Measurements from ENCODE around the gene ANKS4B. TPM values are rescaled to one million over a fixed set of nuclear protein-coding genes. Genes with fewer than 3 reads are reported as not detected.
"Not testable (repeated sequence)": the region's sequence is repeated elsewhere in the genome, so short reads cannot be mapped to it uniquely, and the experiment has no call there.

Gene ANKS4B
- total RNA-seq, 1 donor from 2014 or later, result not detected

- DNase-seq, result no peak
These were observed 30.4 kb downstream of the ANKS4B start for GRCh38 chr16:21263640-21264570.

GRCh38 chr16:21264571-21265036 lies 31.1 kb downstream of the ANKS4B start:
- no peak for DNase-seq

DNA sequence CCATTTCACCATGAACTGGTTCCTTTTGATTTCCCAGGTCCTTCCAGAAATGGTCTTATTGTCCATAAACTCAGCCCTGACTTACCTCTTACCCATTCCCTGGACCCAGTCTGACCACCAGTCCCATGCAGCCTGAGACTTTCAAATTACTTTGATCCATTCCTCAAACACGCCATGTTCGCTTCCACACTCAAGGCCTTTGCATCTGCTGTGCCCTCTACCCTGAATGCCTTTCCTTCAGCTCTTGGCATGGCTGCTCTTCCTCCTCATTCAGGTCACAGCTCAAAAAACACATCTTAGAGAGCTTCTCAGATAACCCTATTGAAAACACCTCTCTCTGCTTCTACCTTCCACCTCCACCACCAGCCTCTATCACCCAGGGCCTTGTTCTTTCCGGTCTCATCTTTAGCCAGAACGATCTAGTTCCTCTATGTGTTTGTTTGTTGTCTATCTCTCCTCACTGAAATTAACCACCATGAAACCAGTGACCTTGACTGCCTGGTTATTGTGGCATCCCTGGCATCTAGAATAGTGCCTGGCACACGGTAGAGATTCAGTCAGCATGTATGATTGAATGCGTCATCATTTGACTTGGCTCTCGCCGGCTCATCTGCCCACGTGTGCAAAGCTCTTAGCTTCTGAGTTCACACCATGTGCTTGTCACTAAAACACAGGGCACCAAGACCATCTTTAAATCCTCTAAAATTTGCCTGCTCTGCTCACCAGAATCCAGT lies 31.8 kb downstream of the ANKS4B start:
- DNase-seq, result no peak

DNA sequence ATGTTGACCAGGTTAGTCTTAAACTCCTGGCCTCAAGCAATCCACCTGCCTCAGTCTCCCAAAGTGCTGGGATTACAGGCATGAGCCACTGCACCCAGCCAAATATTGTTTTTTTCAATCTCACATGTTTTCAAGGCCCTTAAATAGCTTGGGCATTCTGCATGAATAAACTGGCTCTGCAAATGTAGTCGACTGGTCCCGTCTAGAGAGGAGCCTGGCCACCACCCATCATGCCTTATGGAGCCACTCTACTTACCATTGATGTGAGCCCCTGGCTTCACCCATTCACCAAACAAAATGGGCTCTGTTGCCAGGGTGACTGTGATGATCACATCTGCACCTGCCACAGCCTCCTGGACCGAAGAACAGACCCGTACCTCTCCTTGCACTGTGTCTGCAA lies 33.8 kb downstream of the ANKS4B start:
- no peak for DNase-seq

GRCh38 chr16:21268236-21268635 lies 34.7 kb downstream of the ANKS4B start:
- no peak for DNase-seq

DNA sequence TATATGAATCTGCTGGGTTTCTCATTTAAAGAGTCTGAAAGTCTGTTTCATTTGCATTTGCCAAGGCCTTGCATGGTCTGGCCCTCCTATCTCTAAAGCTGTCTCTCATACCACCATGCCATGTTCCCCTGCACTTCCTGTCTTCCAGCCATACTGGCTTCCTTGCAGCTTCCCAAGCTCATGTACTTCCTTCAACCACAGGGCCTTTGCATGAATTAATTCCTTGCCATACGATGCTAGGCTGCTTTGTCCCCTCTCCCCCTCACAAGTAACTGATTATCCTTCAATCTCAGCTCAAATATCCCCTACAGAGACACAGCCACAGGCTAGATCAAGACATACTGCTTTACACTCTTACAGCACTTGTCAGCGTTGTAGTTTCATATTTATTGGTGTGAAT lies 38.8 kb downstream of the ANKS4B start:
- DNase-seq, result no peak

DNA sequence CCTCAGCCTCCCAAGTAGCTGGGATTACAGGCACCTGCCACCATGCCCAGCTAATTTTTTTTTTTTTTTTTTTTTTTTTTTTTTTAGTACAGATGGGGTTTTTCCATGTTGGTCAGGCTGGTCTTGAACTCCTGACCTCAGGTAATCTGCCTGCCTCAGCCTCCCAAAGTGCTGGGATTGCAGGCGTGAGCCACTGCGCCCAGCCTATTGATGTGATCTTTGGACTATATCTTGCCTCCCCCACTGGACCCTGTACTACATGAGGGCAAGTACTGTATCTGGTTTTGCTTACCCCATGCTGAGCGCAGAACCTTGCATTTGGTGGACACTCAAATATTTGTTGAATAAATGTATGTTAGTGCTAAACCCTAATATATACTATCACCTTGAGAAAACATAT lies 39.3 kb downstream of the ANKS4B start:
- DNase-seq, result not testable (repeated sequence)

- DNase-seq, result no peak
These were observed 40.8 kb downstream of the ANKS4B start for GRCh38 chr16:21274172-21274726.

DNA sequence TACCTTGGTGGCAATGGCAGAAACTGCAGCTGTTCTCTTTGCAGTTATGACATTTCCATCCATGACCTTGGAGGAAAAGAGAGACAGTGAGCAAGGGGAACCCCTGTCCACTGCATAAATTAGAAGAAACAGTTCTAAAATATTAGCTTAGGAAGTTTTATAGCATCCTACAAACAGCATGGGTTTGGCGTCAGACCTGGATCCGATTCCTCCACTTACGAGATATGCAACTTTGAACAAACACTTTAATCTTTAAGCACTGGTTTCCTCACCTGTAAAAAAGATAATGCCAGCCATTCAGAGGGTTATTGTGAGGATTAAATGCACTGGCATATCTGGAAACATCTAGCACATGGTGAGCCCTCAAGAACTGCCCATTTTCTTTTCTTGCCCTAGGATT lies 42.0 kb downstream of the ANKS4B start:
- no peak for DNase-seq

- DNase-seq, result no peak
These were observed 42.6 kb downstream of the ANKS4B start for GRCh38 chr16:21276090-21276489.

- DNase-seq, result no peak
These were observed 43.8 kb downstream of the ANKS4B start for GRCh38 chr16:21277045-21277926.

GRCh38 chr16:21277927-21278706 lies 44.6 kb downstream of the ANKS4B start, which contains the start of gene CRYM:
CRYM (minus strand) TSS chr16:21278290; CDS start chr16:21278251, 39 bp downstream.
- peak; percentile 54 for DNase-seq

GRCh38 chr16:21279501-21279900 lies 46.0 kb downstream of the ANKS4B start:
- DNase-seq, result no peak

GRCh38 chr16:21281698-21282389 lies 48.3 kb downstream of the ANKS4B start:
- DNase-seq, result no peak

DNA sequence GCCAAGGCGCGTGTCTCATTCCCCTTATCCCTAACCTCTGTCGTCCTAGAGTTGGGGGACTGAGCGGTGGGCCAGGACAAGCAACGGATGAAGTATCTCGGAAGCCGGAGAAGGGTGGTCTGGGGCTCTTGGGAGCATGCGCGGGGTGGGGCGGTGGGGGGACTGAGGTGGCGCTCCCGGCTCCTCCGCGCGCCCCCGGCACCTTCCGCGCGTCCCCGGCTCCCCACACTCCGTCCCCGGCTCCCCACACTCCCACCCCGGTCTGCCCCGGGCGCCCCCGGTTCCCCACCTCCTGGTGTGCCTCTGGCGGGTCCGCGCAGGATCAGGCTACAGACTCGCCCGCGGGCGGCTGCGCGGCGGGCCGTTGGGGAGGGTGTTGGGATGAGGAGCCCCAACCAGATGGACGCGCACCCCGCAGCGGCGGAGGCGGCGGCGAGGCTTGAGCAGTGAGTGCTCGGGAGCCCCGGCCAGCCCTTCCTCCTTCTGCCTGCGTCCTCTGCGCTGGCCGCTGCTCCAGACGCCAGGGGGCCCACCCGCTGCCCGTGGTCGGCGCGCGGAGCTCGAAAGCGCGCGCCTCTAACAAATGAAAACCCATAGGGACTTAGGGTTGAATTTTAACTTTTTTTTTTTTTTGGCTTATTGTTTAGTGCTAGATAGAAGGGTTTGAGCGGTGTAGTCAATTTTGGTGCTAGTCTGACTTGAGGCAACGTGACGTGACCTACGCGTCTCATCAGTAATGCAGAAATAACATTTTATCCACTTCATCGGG lies 50.2 kb downstream of the ANKS4B start:
- peak; percentile 43 for DNase-seq

- no peak for DNase-seq
These were observed 50.9 kb downstream of the ANKS4B start for GRCh38 chr16:21284414-21284813.

DNA sequence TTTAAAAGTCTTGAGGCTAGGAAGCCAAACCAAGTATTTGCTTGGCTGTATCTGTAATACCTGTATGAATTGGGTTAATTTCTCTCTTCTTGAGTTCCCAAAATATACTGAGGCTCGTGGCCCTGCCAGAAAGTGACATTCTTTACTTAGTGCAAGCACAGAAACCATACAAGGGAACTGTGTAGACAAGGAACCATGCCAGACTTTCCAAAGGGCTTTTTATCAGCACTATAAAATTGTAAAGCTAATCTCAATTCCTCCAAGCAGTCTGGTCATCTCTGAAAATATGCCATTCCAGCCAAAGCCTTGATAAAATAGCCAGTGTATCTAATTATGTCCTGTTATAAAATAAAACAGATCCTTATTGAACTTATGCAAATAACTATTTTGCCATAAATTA lies 51.8 kb downstream of the ANKS4B start:
- no peak for DNase-seq

- not testable (repeated sequence) for DNase-seq
These were observed 56.3 kb downstream of the ANKS4B start for GRCh38 chr16:21289789-21290188.

- DNase-seq, result peak; percentile 100
These were observed 67.0 kb downstream of the ANKS4B start for GRCh38 chr16:21300309-21301167.

Measured in dermis blood vessel endothelial cell (primary cell).